DMS53 treated with DMSO at 0.1 percent for 48 hours (cell line): ENCODE measurements around the gene EGF.

ENCODE experiments used
- DNase-seq: peaks from one replicate; lab custom pipeline; 2025; ENCODE audit not compliant: unreplicated experiment; lab: John Stamatoyannopoulos, UW

The EGF gene

DNA sequence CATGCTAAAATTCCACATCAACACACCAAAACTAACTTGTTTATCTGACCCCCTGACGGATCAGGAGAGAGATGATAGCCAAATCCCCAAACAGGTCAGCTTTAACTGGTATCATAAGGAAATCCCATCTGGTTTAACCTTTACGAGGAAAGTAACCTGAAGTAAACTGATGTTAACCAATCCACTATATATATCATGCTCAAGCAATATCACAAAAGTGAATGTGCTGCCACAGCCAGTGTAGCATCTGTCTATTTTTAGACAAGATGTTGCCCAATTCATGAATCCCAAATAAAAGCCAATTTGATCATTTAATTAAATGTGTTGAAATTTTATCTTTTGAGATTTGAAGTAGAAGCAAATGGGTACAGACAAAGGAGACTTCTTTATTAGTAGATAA lies 44.5 kb downstream of the EGF start:
- no peak for DNase-seq

DNA sequence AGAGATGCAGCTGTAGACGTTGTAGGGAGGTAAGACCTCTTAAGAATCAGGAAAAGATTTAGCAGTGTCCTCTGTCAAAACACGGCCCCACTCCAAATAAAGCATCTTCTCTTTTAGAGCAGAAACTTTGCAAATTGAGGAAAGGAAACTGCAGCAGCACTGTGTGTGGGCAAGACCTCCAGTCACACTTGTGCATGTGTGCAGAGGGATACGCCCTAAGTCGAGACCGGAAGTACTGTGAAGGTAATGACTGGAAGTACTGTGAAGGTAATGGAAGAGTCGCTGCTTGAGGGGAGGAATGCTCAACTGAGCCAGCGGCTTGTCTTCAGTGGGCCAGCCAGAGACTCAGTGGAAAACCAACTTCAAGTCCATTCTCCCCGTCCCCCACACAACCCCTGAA lies 46.5 kb downstream of the EGF start:
- DNase-seq = no peak

DNA sequence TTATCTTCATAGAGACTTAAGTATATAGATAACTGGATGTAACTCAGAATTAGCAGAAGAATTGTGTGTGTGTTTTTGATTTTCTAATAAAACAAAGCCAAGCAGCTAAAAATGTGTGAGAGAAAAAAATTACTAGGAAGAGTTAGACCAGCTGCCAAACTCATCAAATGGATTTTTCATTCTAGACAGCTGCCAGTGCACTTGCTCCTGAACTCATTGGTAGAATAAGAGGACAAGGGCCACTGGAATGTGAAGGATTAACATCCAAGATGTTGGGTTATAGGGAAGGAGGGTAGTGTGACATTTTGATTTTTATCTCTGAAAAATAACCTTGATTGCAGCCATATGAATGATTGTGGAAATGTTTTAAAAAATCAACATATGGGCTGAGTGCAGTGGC lies 49.7 kb downstream of the EGF start:
- DNase-seq = no peak

DNA sequence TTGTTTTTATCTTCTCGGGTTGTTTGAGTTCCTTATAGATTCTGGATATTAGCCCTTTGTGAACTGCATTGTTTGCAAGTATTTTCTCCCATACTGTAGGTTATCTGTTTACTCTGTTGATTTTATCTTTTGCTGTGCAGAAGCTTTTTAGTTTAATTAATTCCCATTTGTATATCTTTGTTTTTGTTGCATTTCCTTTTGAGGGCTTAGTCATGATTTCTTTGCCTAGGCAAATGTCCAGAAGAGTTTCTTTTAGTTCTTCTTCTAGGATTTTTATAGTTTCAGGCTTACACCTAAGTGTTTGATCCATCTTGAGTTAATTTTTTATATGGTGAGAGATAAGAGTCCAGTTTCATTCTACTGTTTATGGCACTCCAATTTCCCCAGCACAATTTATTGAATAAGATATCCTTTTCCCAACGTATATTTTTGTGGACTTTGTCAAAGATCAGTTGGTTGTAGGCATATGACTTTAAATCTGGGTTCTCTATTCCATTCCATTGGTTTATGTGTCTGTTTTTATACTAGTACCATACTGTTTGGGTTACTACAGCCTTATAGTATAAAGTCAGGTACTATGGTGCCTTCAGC lies 54.3 kb downstream of the EGF start:
- no peak for DNase-seq

DNA sequence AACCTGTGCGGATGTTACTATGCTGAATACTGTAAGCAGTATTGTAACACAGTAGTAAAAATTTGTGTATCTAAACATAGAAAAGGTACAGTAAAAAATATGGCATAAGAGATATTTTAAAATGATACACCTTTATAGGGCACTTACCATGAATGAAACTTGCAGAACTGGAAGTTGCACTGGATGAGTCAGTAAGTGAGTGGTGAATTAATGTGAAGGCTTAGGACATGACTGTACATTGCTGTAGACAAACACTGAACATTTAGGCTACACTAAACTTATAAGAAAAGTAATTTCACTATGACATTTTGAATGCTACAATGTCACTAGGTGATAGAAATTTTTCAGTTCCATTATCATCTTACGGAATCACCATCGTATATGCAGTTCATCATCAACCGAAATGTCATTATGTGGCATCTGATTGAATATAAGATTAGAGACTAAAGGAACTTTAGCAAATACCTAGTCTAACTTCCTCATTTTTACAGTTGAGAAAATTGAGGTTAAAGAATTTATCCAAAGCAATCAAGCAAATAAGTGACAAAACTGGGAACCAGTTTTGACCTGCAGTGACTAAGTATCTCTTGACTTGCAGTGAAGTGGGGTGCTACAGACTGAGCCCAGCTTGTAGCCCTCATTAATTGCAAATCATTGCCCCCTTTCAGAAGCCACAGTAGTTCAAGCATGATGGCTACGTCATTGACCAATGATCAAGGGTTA lies 55.3 kb downstream of the EGF start:
- DNase-seq = no peak

DNA sequence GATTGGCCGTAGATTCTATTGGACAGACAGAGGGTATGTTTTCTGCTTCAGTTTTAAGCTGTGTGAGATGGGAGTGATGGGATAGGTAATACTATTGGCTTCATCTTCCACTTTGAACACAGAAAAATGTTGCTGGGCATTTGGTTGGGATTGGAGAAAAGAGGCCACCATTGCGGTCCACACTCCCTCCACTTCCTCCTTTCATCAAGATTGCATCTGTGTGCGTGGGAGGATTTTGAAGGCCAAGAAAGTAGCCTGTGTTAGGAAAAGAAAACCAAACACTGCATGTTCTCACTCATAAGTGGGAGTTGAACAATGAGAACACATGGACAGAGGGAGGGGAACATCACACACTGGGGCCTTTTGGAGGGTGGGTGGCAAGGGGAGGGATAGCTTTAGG lies 56.4 kb downstream of the EGF start:
- DNase-seq = no peak

DNA sequence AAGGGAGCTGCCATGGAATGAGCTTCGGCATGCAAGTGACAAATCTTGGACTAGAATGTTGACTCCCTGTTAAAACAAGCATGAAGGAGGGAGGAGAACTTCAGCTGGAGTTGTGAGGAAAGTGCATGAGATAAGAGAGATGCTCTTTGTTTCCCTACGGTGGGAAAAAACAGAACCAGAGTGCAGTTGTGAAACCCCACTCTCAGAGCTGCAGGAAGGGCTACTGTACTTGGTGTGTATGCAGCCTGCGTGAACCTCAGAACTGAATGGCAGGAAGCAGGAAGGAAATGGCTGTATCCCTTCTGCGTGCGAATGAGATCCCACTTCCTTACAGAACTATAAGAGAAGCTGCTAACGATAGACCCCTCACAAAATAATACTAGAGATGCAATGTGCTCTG lies 57.2 kb downstream of the EGF start:
- no peak for DNase-seq

DNA sequence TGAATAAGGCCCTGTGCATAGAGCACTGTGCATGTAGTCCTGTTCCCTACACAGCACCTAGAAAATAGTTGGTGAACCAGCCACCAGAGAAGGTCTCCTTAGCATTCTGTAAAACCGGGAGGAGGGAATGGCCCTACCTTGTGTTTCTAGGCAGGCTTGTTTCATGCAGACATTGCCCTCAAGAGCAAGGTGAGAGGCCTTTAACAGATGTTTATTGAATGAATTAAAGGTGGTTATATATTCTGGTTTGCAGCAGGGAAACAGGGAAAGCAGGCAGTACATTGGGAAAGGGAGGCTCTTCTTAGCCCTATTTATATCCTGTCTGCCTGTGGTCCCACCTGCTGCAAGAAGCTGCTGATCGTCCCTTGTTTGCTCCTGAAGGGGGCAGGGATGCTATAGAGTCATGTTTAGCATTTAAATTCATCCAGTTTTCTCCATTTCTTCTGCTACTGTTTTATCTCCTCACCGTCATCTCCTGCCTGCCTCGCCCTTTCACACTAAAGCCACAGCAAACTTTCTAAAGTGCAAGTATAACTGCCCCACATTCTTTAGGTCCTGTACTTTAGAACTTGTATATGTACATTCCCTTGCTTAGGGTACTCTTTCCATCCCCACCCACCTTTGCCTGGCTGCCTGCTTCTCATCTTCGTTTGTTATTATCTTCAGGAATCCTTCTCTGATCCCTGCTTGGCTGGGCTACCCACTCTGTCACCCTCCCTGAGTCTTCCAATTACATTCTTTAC lies 60.3 kb downstream of the EGF start:
- DNase-seq = no peak

DNA sequence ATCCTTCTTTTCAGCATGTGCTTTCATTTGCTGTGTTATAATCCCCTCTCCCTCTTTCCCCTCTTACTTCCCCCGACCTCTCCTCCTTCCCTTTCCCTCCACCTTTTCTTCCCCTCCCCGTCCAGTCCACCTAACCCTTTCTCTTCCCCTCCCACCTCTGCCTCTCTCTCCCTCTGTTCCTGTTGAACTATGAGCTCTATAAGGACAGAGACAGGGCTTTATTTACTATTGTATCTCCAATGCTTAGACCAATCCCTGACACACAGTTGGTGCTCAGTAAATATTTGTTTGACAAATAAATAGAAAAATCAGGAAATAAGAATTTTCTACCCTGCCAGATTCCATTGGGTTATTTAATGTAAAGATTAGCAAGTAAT lies 60.8 kb downstream of the EGF start:
- no peak for DNase-seq

DNA sequence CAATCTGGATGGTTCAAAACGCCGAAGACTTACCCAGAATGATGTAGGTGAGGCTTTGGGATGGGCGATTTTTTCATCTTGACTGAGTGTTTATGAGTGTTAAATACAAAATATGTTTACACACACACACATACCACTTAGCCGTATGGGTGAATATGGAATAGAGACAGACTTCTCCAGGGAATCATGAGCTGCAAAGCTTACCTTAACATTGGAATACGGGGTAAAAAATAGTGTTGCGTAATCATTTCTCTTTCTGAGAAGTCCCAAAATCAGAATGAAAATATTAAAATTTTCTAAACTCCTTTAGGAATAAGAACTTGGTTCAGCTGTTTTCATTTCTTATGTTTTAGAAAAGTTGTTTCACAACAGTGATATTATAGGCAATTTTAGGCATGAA lies 63.5 kb downstream of the EGF start:
- no peak for DNase-seq

DNA sequence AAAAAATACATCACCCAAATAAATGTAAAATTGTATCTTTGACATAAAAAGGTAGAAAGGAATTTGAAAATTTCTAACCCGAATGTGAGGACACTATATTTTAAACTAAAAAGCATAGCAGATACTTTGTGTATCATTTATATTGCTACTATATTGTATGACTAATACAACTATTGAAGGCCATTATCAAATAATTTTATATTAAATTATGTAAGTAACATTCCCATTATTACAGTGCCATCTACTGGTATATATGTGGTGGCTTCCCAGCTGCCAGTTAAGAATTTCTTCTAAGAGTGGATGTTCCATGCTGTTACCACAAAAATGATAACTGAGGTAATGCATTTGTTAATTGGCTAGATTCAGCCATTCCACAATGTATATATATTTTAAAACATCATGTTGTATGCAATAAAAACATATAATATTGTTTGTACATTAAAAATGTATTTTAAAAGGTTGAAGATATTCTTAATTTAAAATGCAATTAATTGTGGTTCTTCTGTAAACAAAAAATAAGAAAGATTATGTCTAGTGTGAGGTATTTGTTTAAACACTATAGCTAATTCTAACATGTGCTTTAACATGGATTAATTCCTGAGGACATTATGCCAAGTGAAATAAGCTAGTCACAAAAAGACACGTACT lies 65.3 kb downstream of the EGF start:
- peak; percentile 34 for DNase-seq

DNA sequence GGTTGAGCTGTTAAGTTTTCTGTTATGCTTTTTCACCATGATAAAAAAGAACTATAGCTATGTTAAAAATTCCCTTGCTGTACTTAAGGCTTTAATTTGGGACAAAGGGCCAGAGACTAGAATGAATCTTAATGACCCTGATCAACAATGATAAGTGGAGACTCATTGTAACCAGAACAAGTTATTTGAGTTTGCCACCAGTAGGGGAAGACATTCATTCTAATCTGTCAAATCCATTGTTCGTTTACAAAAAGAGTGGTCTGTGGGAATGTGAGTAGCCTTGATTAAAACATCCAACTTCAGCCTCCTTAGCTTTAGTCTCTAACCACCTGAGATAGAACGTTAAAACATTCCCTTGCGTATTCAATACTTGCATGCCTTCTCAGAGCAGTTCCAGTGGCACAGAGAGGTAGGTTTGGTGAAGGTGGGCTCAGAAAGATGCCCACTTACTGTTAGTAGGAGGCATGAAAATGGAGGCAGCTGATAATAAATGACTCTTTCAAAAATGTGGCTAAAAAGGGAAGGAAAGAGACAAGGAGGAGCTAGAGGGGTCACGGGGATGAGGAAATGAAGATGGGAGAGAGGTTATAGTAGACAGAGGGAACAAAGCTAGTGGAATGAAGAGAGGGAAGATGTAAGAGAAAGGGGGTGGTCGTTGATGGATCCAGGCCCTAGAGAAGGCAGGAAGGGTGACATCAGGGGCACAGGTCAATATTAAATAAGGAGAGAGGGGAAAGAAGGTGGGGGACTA lies 66.2 kb downstream of the EGF start:
- DNase-seq = no peak

DNA sequence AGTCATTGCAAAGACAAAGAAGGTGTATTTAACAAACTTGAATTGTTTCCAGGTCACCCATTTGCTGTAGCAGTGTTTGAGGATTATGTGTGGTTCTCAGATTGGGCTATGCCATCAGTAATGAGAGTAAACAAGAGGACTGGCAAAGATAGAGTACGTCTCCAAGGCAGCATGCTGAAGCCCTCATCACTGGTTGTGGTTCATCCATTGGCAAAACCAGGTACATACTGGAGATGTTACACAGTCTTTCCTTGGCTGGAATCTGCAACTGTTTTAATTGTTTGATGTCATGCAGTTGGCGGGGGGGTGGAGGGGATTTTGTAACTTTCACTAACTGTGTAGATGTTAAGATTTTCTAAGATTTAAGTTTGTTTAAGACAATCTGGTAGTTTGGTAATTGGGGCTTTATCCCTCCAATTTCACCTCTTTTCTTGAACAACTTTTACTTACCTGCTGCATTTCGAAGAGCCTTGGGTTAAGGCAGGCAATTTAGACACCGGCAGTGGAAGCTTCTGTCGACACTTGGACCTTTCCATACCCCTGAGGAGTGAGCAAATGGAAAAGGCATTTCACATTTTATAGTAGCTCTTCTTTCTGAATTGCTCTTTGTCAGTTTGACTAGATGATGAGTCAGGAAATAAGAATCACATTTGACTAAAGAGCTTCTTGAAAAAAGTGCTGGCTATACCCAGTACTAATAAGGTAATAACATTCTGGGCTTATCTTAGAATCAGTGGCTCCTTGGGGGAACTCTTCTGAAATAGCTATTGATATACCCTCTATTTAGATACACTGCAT lies 67.4 kb downstream of the EGF start:
- DNase-seq = no peak

DNA sequence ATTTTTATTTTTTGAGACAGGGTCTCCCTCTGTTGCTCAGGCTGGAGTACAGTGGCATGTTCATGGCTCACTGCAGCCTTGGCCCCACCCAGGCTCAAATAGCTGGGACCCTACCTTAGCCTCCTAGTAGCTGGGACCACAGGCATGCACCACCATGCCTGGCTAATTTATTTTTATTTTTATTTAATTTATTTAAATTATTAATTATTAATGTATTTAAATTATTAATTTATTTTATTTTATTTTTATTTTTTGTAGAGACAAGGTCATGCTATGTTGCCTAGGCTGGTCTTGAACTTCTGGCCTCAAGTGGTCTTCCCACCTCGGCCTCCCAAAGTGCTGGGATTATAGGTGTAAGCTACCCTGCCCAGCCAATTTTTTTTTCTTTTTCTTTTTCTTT lies 69.3 kb downstream of the EGF start:
- DNase-seq = no peak

DNA sequence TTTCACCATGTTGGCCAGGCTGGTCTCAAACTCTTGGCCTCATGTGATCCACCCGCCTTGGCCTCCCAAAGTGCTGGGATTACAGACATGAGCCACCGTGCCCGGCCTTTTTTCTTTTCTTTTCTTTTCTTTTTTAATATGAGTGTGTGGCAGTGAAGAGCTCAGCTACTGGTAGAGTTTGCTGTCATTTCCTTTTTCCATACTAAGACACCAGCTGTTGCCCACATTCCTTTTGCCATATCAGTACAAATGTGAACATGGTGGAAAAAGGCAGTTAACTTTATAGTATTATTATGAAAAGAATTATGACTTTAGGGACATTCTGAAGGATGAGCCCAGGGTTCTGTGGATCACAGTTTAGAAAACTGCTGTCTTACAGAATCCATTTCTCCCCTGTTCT lies 69.8 kb downstream of the EGF start:
- no peak for DNase-seq

DNA sequence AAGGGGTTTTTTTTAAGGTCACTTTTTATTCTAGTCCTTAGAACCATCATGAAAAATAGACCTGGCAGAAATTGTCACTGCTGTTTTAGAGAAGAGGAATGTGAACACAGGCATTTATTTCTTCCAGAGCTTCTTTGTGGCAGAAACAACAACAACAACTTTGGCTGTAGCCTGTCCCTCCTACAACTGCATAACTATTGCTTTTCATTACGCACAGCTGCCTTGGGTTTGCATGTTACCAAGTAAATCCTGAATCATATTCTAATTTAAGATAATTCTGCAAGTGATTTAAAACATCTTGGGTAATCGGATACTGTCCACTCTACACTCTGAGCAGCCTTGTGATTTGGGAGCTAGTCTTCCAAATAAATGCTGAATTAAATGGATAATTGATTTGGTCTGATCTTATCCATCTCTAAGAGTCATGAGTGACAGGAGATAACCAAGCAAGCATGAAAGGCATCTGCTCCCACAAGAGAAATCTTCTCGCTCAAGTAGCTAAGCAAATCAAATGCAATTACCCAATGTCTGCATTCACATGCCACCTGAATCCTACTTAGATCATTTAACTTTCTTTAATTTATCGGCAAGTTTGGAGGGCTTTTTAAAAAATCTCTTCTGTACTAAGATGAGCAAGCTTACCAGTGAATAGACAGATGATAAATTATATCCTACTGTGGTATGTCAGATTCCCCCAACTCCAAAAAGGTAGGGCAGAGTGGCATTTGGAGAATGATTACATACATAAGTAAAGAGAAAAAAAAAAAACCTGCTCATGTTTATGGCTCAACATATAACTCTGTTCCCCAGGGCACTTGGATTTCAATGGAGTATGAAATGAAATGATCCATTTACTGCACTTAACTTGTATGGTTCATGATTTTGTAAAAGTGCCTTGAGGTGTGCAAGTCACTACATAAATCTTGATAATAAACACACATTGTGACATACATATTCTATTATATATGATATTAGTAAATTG lies 73.6 kb downstream of the EGF start:
- DNase-seq = no peak

DNA sequence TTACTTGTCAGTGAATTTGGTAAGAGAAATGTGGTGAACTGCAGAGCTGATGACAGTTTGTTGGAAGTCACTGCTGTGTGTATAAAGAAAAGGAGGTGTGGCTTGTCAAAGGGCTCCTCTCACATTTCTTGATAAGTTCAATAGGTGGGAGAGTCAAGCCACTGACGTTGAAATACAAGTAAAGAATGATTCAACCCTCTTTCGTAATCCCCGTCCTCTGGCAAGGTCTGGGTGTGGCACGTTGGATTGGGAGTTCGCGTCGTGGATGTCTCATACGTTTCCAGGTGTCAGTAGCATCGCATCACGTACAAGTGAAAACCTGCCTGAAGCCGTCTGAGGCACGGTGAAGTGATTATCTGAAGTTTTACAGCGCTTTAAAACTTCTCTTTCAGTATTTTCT lies 76.4 kb downstream of the EGF start:
- no peak for DNase-seq

DNA sequence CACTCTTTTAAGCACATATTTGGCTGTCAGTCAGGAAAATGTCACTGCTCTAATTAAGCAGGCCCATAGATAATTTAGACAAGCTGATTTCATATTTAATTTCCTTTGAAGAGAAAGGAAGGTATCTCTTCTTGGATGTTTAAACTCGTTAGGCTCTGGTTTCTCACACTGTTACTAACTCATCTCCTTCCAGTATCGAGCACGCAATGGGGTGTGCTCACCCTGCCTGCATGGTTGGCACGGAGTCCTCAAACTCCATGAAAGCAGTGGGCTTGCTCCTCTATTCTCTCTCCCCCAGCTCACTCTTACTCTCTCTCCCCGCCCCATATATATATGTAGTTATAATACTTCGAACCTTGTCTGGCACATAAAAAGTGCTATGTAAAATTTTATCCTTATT lies 76.9 kb downstream of the EGF start:
- DNase-seq = no peak
